Activated T-cell treated with anti-CD3 and anti-CD28 coated beads for 24 hours (primary cell): Measurements from ENCODE around the gene BABAM2.
"Not testable (repeated sequence)": the region's sequence is repeated elsewhere in the genome, so short reads cannot be mapped to it uniquely, and the experiment has no call there.

ENCODE experiments used
- DNase-seq: peaks from one replicate; pipeline ENCODE4 v3.0.0-alpha.2; 2020; ENCODE audit warnings: low read depth

BABAM2 gene

GRCh38 chr2:28074137-28074536 lies 183.6 kb downstream of the BABAM2 start:
- no peak for DNase-seq

- no peak for DNase-seq
These were observed 190.4 kb downstream of the BABAM2 start for GRCh38 chr2:28080911-28081310.

GRCh38 chr2:28082131-28082530 lies 191.6 kb downstream of the BABAM2 start:
- DNase-seq, result no peak

- no peak for DNase-seq
These were observed 192.9 kb downstream of the BABAM2 start for GRCh38 chr2:28083476-28083875.

GRCh38 chr2:28084564-28084963 lies 194.0 kb downstream of the BABAM2 start:
- DNase-seq, result no peak

- no peak for DNase-seq
These were observed 194.7 kb downstream of the BABAM2 start for GRCh38 chr2:28085201-28085600.

- DNase-seq, result no peak
These were observed 196.1 kb downstream of the BABAM2 start for GRCh38 chr2:28086611-28087010.

- DNase-seq, result no peak
These were observed 198.4 kb downstream of the BABAM2 start for GRCh38 chr2:28088970-28089369.

GRCh38 chr2:28089486-28089885 lies 199.0 kb downstream of the BABAM2 start:
- no peak for DNase-seq

- DNase-seq, result no peak
These were observed 202.8 kb downstream of the BABAM2 start for GRCh38 chr2:28093308-28093707.

- no peak for DNase-seq
These were observed 203.2 kb downstream of the BABAM2 start for GRCh38 chr2:28093768-28094167.

GRCh38 chr2:28094739-28095138 lies 204.2 kb downstream of the BABAM2 start:
- no peak for DNase-seq

- DNase-seq, result no peak
These were observed 205.1 kb downstream of the BABAM2 start for GRCh38 chr2:28095622-28096021.

GRCh38 chr2:28096421-28096820 lies 205.9 kb downstream of the BABAM2 start:
- DNase-seq, result no peak

- no peak for DNase-seq
These were observed 208.1 kb downstream of the BABAM2 start for GRCh38 chr2:28098501-28099225.

- DNase-seq, result no peak
These were observed 210.6 kb downstream of the BABAM2 start for GRCh38 chr2:28101123-28101522.

- no peak for DNase-seq
These were observed 211.4 kb downstream of the BABAM2 start for GRCh38 chr2:28101892-28102291.

- DNase-seq, result no peak
These were observed 211.9 kb downstream of the BABAM2 start for GRCh38 chr2:28102455-28102874.

- DNase-seq, result no peak
These were observed 213.1 kb downstream of the BABAM2 start for GRCh38 chr2:28103611-28104010.

GRCh38 chr2:28108143-28108542 lies 217.6 kb downstream of the BABAM2 start:
- DNase-seq, result no peak

GRCh38 chr2:28113771-28114170 lies 223.2 kb downstream of the BABAM2 start:
- not testable (repeated sequence) for DNase-seq

- no peak for DNase-seq
These were observed 226.6 kb downstream of the BABAM2 start for GRCh38 chr2:28117104-28117596.

- no peak for DNase-seq
These were observed 229.1 kb downstream of the BABAM2 start for GRCh38 chr2:28119631-28120030.

- DNase-seq, result no peak
These were observed 237.9 kb downstream of the BABAM2 start for GRCh38 chr2:28128281-28128950.
